GM19023 (cell line): ENCODE data around the gene DYNLRB1.
"Not testable (repeated sequence)": the region's sequence is repeated elsewhere in the genome, so short reads cannot be mapped to it uniquely, and the experiment has no call there.

Experiments used
- ATAC-seq: cut with Tn5 transposase; IDR thresholded peaks from one replicate; pipeline ENCODE4 v1.9.1; 2021; ENCODE audit warnings: mild to moderate bottlenecking, moderate library complexity; ENCODE audit not compliant: unreplicated experiment

The DYNLRB1 gene

GRCh38 chr20:34516247-34517113, at the start of gene DYNLRB1:
Gene DYNLRB1, plus strand, starts transcription at chr20:34516422. Its CDS starts 37 bp downstream, at chr20:34516459.
- peak; percentile 68 for ATAC-seq

DNA sequence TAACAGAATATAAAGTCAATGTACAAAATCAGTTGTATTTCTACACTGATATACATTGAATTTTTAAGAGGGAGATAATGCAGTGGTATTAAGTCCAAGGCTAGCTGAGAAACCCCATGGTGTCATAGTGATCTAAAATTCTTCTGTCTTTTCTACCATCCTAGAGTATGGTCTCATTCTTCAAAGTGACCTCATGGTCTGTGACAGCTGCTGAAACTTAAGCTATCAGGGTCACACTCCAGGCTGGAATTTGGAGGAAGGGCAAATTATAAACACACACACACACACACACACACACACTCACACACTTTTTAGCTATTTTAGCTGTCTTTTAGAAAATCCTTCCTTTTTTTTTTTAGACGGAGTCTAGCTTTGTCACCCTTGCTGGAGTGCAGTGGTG, 47.3 kb upstream of the DYNLRB1 start:
- ATAC-seq = no peak

DNA sequence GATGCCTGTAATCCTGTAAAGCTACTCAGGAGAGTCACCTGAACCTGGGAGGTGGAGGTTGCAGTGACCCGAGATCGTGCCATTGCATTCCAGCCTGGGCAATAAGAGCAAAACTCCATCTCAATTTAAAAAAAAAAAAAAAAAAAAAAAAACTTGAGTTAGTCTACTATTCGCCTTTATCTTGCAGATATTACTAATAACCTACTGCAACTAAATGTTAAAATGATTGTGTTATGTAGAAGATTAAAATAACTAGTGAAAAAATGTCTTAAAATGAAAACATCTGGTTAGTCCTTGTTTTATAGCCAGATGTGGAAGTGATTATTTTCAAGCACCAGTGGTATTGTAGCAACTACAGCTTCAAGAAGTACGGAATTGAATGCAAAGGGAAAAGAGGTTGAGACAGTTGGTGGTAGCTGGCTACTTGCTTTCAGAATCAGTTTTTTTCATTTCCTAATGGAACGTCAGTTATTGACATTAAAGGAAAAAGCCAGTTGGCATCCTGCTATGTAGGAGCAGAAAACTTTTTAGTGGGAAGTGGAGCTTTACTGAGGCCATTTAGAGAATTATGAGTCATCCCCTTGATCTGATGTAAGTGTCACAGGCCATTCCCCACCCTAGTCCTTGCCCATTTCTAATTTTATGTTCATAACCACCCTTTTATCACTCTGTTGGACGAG, 43.8 kb upstream of the DYNLRB1 start:
- no peak for ATAC-seq

- no peak for ATAC-seq
Observed at GRCh38 chr20:34473262-34473883, 42.8 kb upstream of the DYNLRB1 start.

DNA sequence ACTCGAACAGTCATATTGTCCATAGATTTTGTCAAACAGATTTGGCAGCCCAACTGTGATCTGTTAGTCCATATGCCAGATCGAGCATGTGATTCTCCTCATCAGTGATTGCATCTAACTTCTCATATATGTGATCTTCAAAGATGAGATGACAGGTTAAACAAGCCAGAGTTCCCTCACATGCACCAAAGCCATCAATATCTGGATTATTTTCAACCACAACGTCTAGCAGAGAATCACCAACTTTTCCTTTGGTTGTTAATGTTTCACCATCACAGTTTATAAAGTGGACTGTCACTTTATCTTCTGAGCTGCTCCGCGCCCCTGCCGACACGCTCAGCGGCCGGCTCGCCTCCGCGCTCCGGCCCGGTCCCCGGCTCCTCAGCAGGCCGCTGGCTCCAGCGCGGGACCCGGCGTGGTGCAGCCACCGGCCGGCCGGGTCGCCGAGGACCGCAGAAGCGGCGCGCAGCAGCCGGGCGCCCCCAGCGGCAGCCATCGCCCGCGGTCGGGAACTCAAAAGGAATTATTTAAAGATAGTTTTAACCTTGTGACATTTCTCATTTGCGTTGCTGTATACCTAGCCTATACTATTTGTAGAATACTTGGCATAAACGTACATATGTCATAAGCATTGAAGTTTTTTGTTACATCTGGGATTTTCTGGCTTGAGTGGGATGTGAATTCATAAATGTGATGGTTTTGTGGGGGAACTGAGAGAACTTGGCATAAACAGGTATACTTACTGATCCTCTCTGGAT, 40.1 kb upstream of the DYNLRB1 start:
- ATAC-seq = no peak

DNA sequence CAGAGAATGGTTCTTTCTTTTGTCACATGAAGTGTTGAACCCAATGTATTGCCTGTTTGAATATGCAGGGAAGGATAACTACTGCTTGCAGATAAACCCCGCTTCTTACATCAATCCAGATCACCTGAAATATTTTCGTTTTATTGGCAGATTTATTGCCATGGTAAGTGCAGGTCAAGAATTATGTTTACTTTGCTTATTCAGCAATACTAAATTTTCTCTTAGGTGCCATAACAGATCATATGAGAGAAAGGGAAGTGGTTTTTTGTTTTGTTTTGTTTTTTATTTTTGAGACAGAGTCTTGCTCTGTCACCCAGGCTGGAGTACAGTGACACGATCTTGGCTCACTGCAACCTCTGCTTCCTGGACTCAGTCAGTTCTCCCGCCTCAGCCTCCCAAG, 36.6 kb upstream of the DYNLRB1 start:
- ATAC-seq = no peak

- ATAC-seq = not testable (repeated sequence)
Observed at GRCh38 chr20:34482154-34482553, 34.1 kb upstream of the DYNLRB1 start.

- not testable (repeated sequence) for ATAC-seq
Observed at GRCh38 chr20:34483585-34484220, 32.5 kb upstream of the DYNLRB1 start.

GRCh38 chr20:34485068-34485634, 31.1 kb upstream of the DYNLRB1 start:
- no peak for ATAC-seq

DNA sequence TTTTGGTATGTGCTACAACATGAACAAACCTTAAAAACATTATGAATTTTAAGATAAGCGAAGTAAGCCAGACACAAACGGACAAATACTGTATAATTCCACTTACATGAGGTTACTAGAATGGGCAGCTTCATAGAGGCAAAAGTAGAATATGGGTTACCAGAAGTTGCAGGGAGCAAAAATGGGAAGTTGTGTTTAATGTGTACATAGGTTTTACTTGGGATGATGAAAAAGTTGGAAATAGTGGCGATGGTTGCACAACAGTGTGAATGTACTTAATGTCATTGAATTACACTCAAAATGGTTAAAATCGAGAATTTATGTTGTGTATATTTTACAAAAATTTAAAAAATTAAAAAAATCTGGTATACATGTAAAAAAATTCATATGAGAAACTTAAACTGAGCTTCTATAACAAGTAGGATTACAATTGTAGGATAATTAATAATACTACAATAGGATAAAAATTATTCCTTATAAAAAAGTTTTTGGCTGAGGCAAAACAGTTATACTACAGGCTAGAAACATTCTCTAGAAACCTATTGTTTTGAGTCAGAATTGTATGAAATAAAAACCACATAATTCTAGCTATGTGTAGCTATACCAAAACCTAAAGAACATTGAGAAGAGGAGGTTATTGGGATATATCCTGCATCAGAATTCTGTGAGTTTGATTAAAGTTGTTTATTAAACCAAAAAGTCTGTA, 24.8 kb upstream of the DYNLRB1 start:
- ATAC-seq = no peak

GRCh38 chr20:34491932-34492509, 24.2 kb upstream of the DYNLRB1 start:
- ATAC-seq = no peak

DNA sequence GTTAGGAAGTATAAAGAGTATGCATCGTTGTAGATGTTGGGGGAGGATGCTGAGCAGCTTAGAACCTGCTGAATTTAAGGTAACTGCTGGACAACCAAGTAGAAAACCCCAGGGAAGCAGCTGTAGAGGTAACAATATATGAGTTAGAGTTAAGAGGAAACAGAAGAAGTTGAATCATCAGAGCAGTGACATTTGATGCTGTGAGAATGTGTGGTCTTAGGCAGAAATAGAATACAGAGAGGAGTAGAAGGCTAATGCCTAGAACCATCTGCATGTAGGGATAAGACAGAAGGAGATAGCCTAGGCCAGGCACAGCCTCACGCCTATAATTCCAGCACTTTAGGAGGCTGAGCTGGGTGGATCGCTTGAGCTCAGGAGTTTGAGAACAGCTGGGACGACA, 22.6 kb upstream of the DYNLRB1 start:
- ATAC-seq = no peak

GRCh38 chr20:34495307-34495706, 20.9 kb upstream of the DYNLRB1 start:
- no peak for ATAC-seq

- ATAC-seq = no peak
Observed at GRCh38 chr20:34495916-34496315, 20.3 kb upstream of the DYNLRB1 start.

DNA sequence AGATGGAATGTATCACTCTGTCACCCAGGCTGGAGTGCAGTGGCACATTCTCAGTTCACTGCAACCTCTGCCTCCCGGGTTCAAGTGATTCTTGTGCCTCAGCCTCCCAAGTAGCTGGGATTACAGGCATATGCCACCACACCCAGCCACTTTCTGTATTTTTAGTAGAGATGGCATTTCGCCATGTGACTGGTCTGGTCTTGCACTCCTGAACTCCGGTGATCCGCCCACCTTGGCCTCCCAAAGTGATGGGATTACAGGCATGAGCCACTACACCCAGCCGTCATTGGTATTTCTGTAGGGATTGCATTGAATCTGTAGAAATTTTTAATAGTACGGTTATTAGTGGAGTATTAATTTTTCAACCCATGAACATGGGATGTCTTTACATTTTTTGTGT, 18.6 kb upstream of the DYNLRB1 start:
- ATAC-seq = not testable (repeated sequence)

DNA sequence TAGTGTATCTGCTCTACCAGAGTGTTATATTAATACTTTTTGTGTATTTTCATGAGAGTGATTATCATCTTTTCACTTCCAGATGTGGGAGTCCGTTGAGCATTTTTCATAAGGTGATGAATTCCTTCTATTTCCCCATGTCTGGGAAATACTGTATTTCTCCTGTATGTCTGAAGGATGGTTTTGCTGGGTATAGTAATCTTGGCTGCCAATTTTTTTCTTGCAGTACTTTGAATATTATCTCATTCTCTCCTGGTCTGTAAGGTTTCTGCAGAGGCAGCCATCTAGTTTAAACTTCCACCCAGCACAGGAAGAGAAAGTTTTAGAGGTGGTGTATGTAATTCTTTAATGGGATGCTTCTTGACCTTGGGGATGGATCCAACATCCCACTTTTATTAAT, 15.4 kb upstream of the DYNLRB1 start:
- ATAC-seq = no peak

DNA sequence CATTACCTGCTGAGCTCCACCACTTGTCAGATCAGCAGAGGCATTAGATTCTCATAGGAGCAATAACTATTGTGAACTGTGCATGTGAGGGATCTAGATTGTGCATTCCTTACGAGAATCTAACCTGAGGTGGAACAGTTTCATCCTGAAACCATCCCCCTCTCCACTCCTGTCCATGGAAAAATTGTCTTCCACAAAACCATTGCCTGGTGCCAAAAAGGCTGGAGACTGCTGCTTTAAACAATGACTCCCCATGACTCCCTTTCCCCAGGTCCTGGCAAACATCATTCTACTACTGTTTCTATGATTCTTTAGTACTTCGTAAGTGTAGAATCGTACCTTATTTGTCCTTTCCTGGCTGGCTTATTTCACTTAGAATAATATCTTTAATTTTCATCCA, 9.7 kb upstream of the DYNLRB1 start:
- no peak for ATAC-seq

DNA sequence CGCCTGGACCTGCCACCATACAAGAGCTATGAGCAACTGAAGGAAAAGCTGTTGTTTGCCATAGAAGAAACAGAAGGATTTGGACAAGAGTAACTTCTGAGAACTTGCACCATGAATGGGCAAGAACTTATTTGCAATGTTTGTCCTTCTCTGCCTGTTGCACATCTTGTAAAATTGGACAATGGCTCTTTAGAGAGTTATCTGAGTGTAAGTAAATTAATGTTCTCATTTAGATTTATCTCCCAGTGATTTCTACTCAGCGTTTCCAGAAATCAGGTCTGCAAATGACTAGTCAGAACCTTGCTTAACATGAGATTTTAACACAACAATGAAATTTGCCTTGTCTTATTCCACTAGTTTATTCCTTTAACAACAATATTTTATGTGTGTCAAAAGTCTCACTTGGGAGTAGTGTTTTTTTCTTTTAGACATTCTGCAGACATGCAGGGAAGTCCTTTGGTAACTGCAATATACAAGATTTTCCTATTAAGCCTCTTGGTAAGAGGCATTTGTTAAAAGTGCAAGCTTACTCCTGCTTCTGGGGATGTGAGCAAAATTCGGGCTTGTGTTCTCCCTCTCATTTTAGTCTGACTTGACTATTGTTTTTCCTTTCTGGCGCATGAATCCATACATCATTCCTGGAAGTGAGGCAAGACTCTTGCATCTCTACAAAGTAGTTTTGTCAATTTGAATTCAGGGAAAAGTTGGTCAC, 8.4 kb upstream of the DYNLRB1 start:
- ATAC-seq = no peak

DNA sequence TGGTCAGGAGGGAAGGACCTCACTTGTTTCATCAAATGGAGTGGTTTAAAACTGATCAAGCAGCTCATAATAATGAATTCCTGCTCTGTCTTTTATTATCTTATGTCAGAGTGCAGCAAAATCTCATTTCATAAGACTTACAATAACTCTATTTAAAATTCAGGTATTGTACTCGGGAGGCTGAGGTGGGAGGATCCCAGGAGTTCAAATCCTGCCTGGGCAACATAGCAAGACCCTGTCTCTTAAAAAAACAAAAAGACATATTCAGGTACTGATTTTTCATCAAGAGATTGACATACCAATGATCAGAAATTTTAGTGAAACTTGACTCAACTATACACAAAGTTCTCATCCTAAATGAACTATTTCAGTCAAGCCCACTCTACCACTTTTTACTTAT, 5.6 kb upstream of the DYNLRB1 start:
- ATAC-seq = no peak
